Cardiac fibroblast (primary cell): ENCODE data around the gene SPNS3.

Experiments used
- DNase-seq, 2 donors: peaks; one replicate each; pipeline versions ENCODE4 v3.0.0 to v3.0.0-alpha.2; 2010; ENCODE audit warnings: low read depth in 2 of 2
- H3K4me3 ChIP-seq, 2 donors: replicated peaks in 1 of 2; 1 replicate in 1 of 2; 2 replicates in 1 of 2; pipeline ENCODE4 v1.5.1; 2011; ENCODE audit warnings: low read depth in 2 of 2, low read length in 2 of 2, mild to moderate bottlenecking in 2 of 2, moderate library complexity in 1 of 2
- CTCF ChIP-seq: IDR thresholded peaks from one replicate; pipeline ENCODE4 v1.5.1; 2011; ENCODE audit warnings: low read depth, mild to moderate bottlenecking, low read length, inconsistent platforms

Gene SPNS3

GRCh38 chr17:4425398-4425797 is 8.3 kb upstream of the SPNS3 start:
- no peak overlapping the region for H3K4me3 ChIP-seq
- TF ChIP-seq CTCF = no peak
- DNase-seq = no peak

- TF ChIP-seq CTCF = no peak
- DNase-seq = no peak
- H3K4me3 ChIP-seq = no peak overlapping the region
These were observed 7.1 kb upstream of the SPNS3 start for GRCh38 chr17:4426499-4427208.

GRCh38 chr17:4427505-4427904 is 6.2 kb upstream of the SPNS3 start:
- DNase-seq = no peak
- TF ChIP-seq CTCF = no peak
- no peak overlapping the region for H3K4me3 ChIP-seq

GRCh38 chr17:4436381-4436780 is 2.6 kb downstream of the SPNS3 start:
- DNase-seq = no peak
- TF ChIP-seq CTCF = no peak
- H3K4me3 ChIP-seq = no peak overlapping the region

GRCh38 chr17:4436846-4437245 is 3.1 kb downstream of the SPNS3 start:
- H3K4me3 ChIP-seq = no peak overlapping the region
- DNase-seq = no peak

GRCh38 chr17:4438162-4438944 is 4.6 kb downstream of the SPNS3 start:
- TF ChIP-seq CTCF = no peak
- no peak for DNase-seq

More at GRCh38 chr17:4436846-4437245, 3.1 kb downstream of the SPNS3 start:
- TF ChIP-seq CTCF = no peak

More at GRCh38 chr17:4438162-4438944, 4.6 kb downstream of the SPNS3 start:
- H3K4me3 ChIP-seq = no peak overlapping the region
